ENCODE results near the gene ZDHHC11B.
"Not testable (repeated sequence)": the region's sequence is repeated elsewhere in the genome, so short reads cannot be mapped to it uniquely, and the experiment has no call there.

ZDHHC11B gene

GRCh38 chr5:678521-678920 is 106.0 kb downstream of the ZDHHC11B start:
- H3K9me3 Mint-ChIP-seq; H3K27me3 Mint-ChIP-seq (ENCODE audit: low read depth); H3K4me3 Mint-ChIP-seq: not testable (repeated sequence)

GRCh38 chr5:677131-678101 is 107.1 kb downstream of the ZDHHC11B start:
- H3K4me3 Mint-ChIP-seq, result no peak overlapping the region
- peaks cover 7% of the 10 kb centered on the region for H3K4me1 Mint-ChIP-seq
- no peaks in the 10 kb centered on the region for H3K36me3 Mint-ChIP-seq (ENCODE audit: low read depth)
- peaks cover 14% of the 10 kb centered on the region for H3K27me3 Mint-ChIP-seq (ENCODE audit: low read depth)
- H3K27ac Mint-ChIP-seq, result no peak overlapping the region
- H3K9me3 Mint-ChIP-seq, result no peaks in the 10 kb centered on the region
- TF ChIP-seq, protein P1, sequence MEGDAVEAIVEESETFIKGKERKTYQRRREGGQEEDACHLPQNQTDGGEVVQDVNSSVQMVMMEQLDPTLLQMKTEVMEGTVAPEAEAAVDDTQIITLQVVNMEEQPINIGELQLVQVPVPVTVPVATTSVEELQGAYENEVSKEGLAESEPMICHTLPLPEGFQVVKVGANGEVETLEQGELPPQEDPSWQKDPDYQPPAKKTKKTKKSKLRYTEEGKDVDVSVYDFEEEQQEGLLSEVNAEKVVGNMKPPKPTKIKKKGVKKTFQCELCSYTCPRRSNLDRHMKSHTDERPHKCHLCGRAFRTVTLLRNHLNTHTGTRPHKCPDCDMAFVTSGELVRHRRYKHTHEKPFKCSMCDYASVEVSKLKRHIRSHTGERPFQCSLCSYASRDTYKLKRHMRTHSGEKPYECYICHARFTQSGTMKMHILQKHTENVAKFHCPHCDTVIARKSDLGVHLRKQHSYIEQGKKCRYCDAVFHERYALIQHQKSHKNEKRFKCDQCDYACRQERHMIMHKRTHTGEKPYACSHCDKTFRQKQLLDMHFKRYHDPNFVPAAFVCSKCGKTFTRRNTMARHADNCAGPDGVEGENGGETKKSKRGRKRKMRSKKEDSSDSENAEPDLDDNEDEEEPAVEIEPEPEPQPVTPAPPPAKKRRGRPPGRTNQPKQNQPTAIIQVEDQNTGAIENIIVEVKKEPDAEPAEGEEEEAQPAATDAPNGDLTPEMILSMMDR (IDR thresholded peaks at IDR 0.05; ENCODE audit: unreplicated experiment in 3 of 3), result no peak

More at GRCh38 chr5:678521-678920, 106.0 kb downstream of the ZDHHC11B start:
- H3K36me3 Mint-ChIP-seq (ENCODE audit: low read depth); H3K4me1 Mint-ChIP-seq; H3K27ac Mint-ChIP-seq: not testable (repeated sequence)

DNA sequence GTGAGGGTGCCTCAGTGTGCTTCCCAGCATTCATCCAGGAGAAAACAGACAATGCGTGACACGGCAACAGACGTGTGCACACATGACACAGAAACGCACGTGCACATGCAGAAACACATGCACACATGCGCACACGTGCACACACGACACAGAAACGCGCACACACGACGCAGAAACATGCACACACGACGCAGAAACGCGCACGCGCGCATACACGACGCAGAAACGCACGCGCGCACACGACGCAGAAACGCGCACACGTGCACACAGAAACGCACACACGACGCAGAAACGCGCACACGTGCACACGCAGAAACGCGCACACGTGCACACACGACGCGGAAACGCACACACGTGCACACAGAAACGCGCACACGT is 107.8 kb downstream of the ZDHHC11B start:
- no peak overlapping the region for H3K27ac Mint-ChIP-seq
- peaks cover 14% of the 10 kb centered on the region for H3K27me3 Mint-ChIP-seq (ENCODE audit: low read depth)
- H3K4me1 Mint-ChIP-seq, result peaks cover 8% of the 10 kb centered on the region
- no peaks in the 10 kb centered on the region for H3K36me3 Mint-ChIP-seq (ENCODE audit: low read depth)
- TF ChIP-seq, protein P1 (IDR thresholded peaks at IDR 0.05; ENCODE audit: unreplicated experiment in 3 of 3), result no peak
- H3K4me3 Mint-ChIP-seq, result no peak overlapping the region
- no peaks in the 10 kb centered on the region for H3K9me3 Mint-ChIP-seq

GRCh38 chr5:675871-676698 is 108.4 kb downstream of the ZDHHC11B start:
- Mint-ChIP-seq H3K4me1 (peaks cover 8% of the 10 kb centered on the region), H3K4me3 (no peak overlapping the region), H3K27ac (no peak overlapping the region), H3K9me3 (no peaks in the 10 kb centered on the region), H3K36me3 (ENCODE audit: low read depth) (no peaks in the 10 kb centered on the region), H3K27me3 (ENCODE audit: low read depth) (peaks cover 14% of the 10 kb centered on the region)
- TF ChIP-seq, protein P1 (IDR thresholded peaks at IDR 0.05; ENCODE audit: unreplicated experiment in 3 of 3), result no peak

- TF ChIP-seq, protein P1 (IDR thresholded peaks at IDR 0.05; ENCODE audit: unreplicated experiment in 3 of 3), result no peak
- Mint-ChIP-seq H3K4me1 (peaks cover 8% of the 10 kb centered on the region), H3K9me3 (no peaks in the 10 kb centered on the region), H3K4me3 (no peak overlapping the region), H3K27me3 (ENCODE audit: low read depth) (peaks cover 14% of the 10 kb centered on the region), H3K36me3 (ENCODE audit: low read depth) (no peaks in the 10 kb centered on the region), H3K27ac (no peak overlapping the region)
These were observed 109.2 kb downstream of the ZDHHC11B start for GRCh38 chr5:675111-675870.

GRCh38 chr5:674630-675011 is 109.9 kb downstream of the ZDHHC11B start:
- Mint-ChIP-seq H3K4me3 (no peak overlapping the region), H3K9me3 (no peaks in the 10 kb centered on the region), H3K27ac (no peak overlapping the region), H3K36me3 (ENCODE audit: low read depth) (no peaks in the 10 kb centered on the region), H3K4me1 (peaks cover 8% of the 10 kb centered on the region), H3K27me3 (ENCODE audit: low read depth) (peaks cover 14% of the 10 kb centered on the region)
- TF ChIP-seq, protein P1 (IDR thresholded peaks at IDR 0.05; ENCODE audit: unreplicated experiment in 3 of 3), result no peak
